Measurements from ENCODE around the gene ZNF26. TPM values are rescaled to one million over a fixed set of nuclear protein-coding genes. Genes with fewer than 3 reads are reported as not detected.

Gene ZNF26
- total and polyA plus RNA-seq, 2 of the 8 experiments (the other 6 are each of a cell fraction or from before 2014, with no cell fraction given), result 5.8 to 8.4 TPM

GRCh38 chr12:132986885-132987225, 688 bp downstream of the ZNF26 start:
- H3K4me2 ChIP-seq (ENCODE audit: insufficient read depth in 1 of 2, low read depth in 2 of 2, low read length in 2 of 2), result peak overlapping the region; percentile 72 to 96
- TF ChIP-seq SRF (IDR thresholded peaks at IDR 0.05; ENCODE audit: low read depth, low read length) (no peak), MAFK (IDR thresholded peaks at IDR 0.05; ENCODE audit: low read depth, low read length) (no peak), ZNF274 (IDR thresholded peaks at IDR 0.05; ENCODE audit: borderline replicate concordance, extremely low read depth, low read length) (no peak), RNF2 (IDR thresholded peaks at IDR 0.05; ENCODE audit: borderline replicate concordance, low read depth, low read length, missing control alignments, poor library complexity, severe bottlenecking) (no peak), GABPA (IDR thresholded peaks at IDR 0.05; ENCODE audit: borderline replicate concordance, insufficient read depth, low read length) (no peak), SP2 (IDR thresholded peaks at IDR 0.05; ENCODE audit: low read length) (no peak), BACH1 (IDR thresholded peaks at IDR 0.05; ENCODE audit: low read length) (no peak), EZH2 (IDR thresholded peaks at IDR 0.05; ENCODE audit: low read depth, low read length, severe bottlenecking) (no peak), TAF7 (optimal IDR thresholded peaks at IDR 0.05; ENCODE audit: borderline replicate concordance, low read depth, low read length) (no peak), TEAD4 (IDR thresholded peaks at IDR 0.05; ENCODE audit: low read depth, low read length) (no peak), RFX5 (IDR thresholded peaks at IDR 0.05; ENCODE audit: borderline replicate concordance, low read depth, low read length) (no peak), TBP (IDR thresholded peaks at IDR 0.05; ENCODE audit: low read depth, low read length) (no peak), SP1 (IDR thresholded peaks at IDR 0.05; ENCODE audit: low read depth, low read length) (no peak), SUZ12 (IDR thresholded peaks at IDR 0.05; ENCODE audit: low read length) (no peak)
- no peak for DNase-seq (ENCODE audit: low read depth in 1 of 2, low spot score in 2 of 2)
- ChIA-PET CTCF (ENCODE audit: partially characterized antibody) (interaction anchor here (1.1 to 2.5 kb wide), 4 partner anchors 9 to 24 kb away, joined by 4 to 8 read pairs (median 7); no protein-coding TSS in a partner anchor), POLR2A (ENCODE audit: partially characterized antibody) (interaction anchor here (1.1 to 3.0 kb wide), 16 partner anchors 9 to 195 kb away, joined by 3 to 21 read pairs (median 6); partner anchors contain the start of genes ZNF10, ZNF268, ZNF605 and ZNF84)
- no peaks in the 10 kb centered on the region for H4K20me1 ChIP-seq (replicated peaks in 1 of 2; ENCODE audit: control insufficient read depth in 1 of 2, insufficient read depth in 2 of 2, low read length in 2 of 2)
- peak overlapping the region; percentile 73 to 85 (median 84) for H3K9ac ChIP-seq (replicated peaks in 1 of 4; ENCODE audit: extremely low read depth in 1 of 4, low read depth in 3 of 4, low read length in 3 of 4)
- H2AK5ac ChIP-seq (ENCODE audit: low read depth, low read length), result no peak overlapping the region
- no peak overlapping the region for H3K18ac ChIP-seq (ENCODE audit: extremely low read depth, low read length)
- peak overlapping the region; percentile 98; the same call in 1 of the 2 replicates for H4K8ac ChIP-seq (ENCODE audit: extremely low read depth, insufficient read depth, low read length)
- H3K14ac ChIP-seq (ENCODE audit: insufficient read length), result no peak overlapping the region
- no peak overlapping the region for H4K5ac ChIP-seq (ENCODE audit: insufficient read length, low read depth, low read length)
- H3K4me1 ChIP-seq (replicated peaks in 1 of 4; ENCODE audit: control insufficient read depth in 3 of 4, insufficient read depth in 4 of 4, low read length in 3 of 4), result no peaks in the 10 kb centered on the region; a peak in 1 of 7 replicates
- no peak overlapping the region for H2BK5ac ChIP-seq (ENCODE audit: low read depth, low read length)
- H3K9me3 ChIP-seq (ENCODE audit: insufficient read depth in 2 of 2, low read depth in 1 of 2, low read length in 1 of 2), result peaks cover 26 to 27% of the 10 kb centered on the region in 2 experiments
- peaks cover 0 to 46% of the 10 kb centered on the region in 2 experiments; a peak in 3 of 4 replicates for H3K79me2 ChIP-seq (ENCODE audit: control insufficient read depth in 1 of 2, insufficient read depth in 2 of 2, low read length in 2 of 2)
- H3K4ac ChIP-seq (replicated peaks; ENCODE audit: insufficient read length, low read depth, low read length), result no peak overlapping the region
- no peak overlapping the region for H4K91ac ChIP-seq (replicated peaks; ENCODE audit: insufficient read length, low read length)
- H3K23ac ChIP-seq (ENCODE audit: insufficient read length), result no peak overlapping the region
- no peak overlapping the region for H2BK12ac ChIP-seq (ENCODE audit: low read depth, low read length)
- H3K27ac ChIP-seq (ENCODE audit: low read depth, low read length), result no peak overlapping the region
- peaks cover 8% of the 10 kb centered on the region; the same call in 1 of the 2 replicates for H3K23me2 ChIP-seq (ENCODE audit: low read depth, low read length)
- peak overlapping the region; percentile 90 to 98 (median 95) for H3K4me3 ChIP-seq (ENCODE audit: extremely low read depth in 1 of 4, insufficient read depth in 2 of 4, low read depth in 3 of 4, low read length in 4 of 4)
- H3K79me1 ChIP-seq (ENCODE audit: low read depth, low read length), result peaks cover 3% of the 10 kb centered on the region; the same call in 1 of the 2 replicates
- peaks cover 0 to 15% (median 0%) of the 10 kb centered on the region in 4 experiments; a peak in 1 of 8 replicates for H3K36me3 ChIP-seq (ENCODE audit: control insufficient read depth in 2 of 4, insufficient read depth in 4 of 4, low read length in 3 of 4)
- H2AFZ ChIP-seq (ENCODE audit: low read length), result peak overlapping the region; percentile 90
- H2BK15ac ChIP-seq (ENCODE audit: low read length), result no peak overlapping the region
- H3K56ac ChIP-seq (replicated peaks; ENCODE audit: insufficient read length, low read depth, low read length), result no peak overlapping the region
- H2BK120ac ChIP-seq (replicated peaks; ENCODE audit: low read depth, low read length), result no peak overlapping the region
- no peaks in the 10 kb centered on the region for H3K27me3 ChIP-seq (replicated peaks in 1 of 4; ENCODE audit: control insufficient read depth in 3 of 4, extremely low read depth in 1 of 4, insufficient read depth in 3 of 4, low read length in 3 of 4)
- no peak for FAIRE-seq
- WGBS, 2 experiments (ENCODE audit: extremely low coverage in 1 of 2, insufficient coverage in 1 of 2, insufficient read length in 1 of 2, insufficient replicate concordance in 2 of 2, low coverage in 1 of 2, low lambda C conversion rate in 2 of 2, missing lambda C conversion rate in 1 of 2), result 23% methylated on average over 11 of the region's 11 CpGs; no CpG with 5 or more reads in 1 of the 2 experiments
- no peak overlapping the region for H2BK20ac ChIP-seq (ENCODE audit: low read length)

All from H1 (cell line).